A549 (cell line): ENCODE data around the gene DPEP1. TPM values are rescaled to one million over a fixed set of nuclear protein-coding genes. Genes with fewer than 3 reads are reported as not detected.
"Not testable (repeated sequence)": the region's sequence is repeated elsewhere in the genome, so short reads cannot be mapped to it uniquely, and the experiment has no call there.

Experiments
- ATAC-seq, 2 experiments: fragments of 200-7000 bp in 1 of 2; fragments of >200 bp in 1 of 2; cut with Nextera tagmentation in 1 of 2; cut with Tn5 transposase in 1 of 2; 3 replicates each; pipeline versions ENCODE4 v1.8.0 to v1.9.1; 2018 to 2020; ENCODE audit warnings: mild to moderate bottlenecking in 1 of 2, moderate library complexity in 1 of 2
- CTCF ChIA-PET: fragments of 300-600 bp; sonication (Branson Sonifier 250); formaldehyde crosslinking; extraction: SDS; loops from one replicate; lab custom pipeline; 2021; ENCODE audit warnings: antibody characterized with exemption, inconsistent platforms; lab: Yijun Ruan, JAX
- POLR2A ChIA-PET: fragments of 350-600 bp; formaldehyde crosslinking; extraction: SDS; loops from one replicate; lab custom pipeline; 2021; ENCODE audit warnings: antibody characterized with exemption, inconsistent platforms; lab: Yijun Ruan, JAX
- DNase-seq, 2 experiments: peaks; one replicate each; pipeline versions ENCODE4 v3.0.0 to v3.0.0-alpha.2; 2011 to 2016; ENCODE audit warnings: low read depth in 1 of 2, low spot score in 1 of 2
- FAIRE-seq: peaks from 2 replicates; lab custom pipeline; 2011; peaks lifted over from hg19 to GRCh38; lab: Jason Lieb, UNC
- H3K27ac ChIP-seq, 2 experiments: fragments of >200 bp; sonication (Bioruptor Twin); formaldehyde crosslinking; 3 replicates each; pipeline ENCODE4 v1.5.1; 2016 to 2017
- H3K4me1 ChIP-seq: fragments of >200 bp; sonication (Bioruptor Twin); formaldehyde crosslinking; 3 replicates; pipeline ENCODE4 v1.6.1; 2016
- H3K4me2 ChIP-seq: fragments of >200 bp; sonication (Bioruptor Twin); formaldehyde crosslinking; 3 replicates; pipeline ENCODE4 v1.6.1; 2016
- H3K4me3 ChIP-seq: fragments of >200 bp; sonication (Bioruptor Twin); formaldehyde crosslinking; 3 replicates; pipeline ENCODE4 v1.5.1; 2016
- H3K9me3 ChIP-seq: fragments of >200 bp; sonication (Bioruptor Twin); formaldehyde crosslinking; 3 replicates; pipeline ENCODE4 v1.6.1; 2016
- BHLHE40 ChIP-seq: IDR thresholded peaks from 2 replicates; pipeline ENCODE4 v1.6.1; 2012; ENCODE audit warnings: low read depth, low read length, inconsistent platforms
- CBX8 ChIP-seq: fragments of 200-600 bp; sonication (generic); IDR thresholded peaks from 2 replicates; pipeline ENCODE4 v1.6.1; 2016
- CHD2 ChIP-seq: fragments of 150-350 bp; IDR thresholded peaks from 2 replicates; pipeline ENCODE4 v1.6.1; 2014; ENCODE audit warnings: low read length; ENCODE audit not compliant: partially characterized antibody
- EHF ChIP-seq: fragments of 250-450 bp; sonication (Bioruptor Pico); IDR thresholded peaks from 2 replicates; pipeline ENCODE4 v1.5.0; 2020; ENCODE audit warnings: mild to moderate bottlenecking
- FOSB ChIP-seq: fragments of 250-450 bp; sonication (Bioruptor Pico); IDR thresholded peaks from 2 replicates; pipeline ENCODE4 v1.5.0; 2020; ENCODE audit warnings: mild to moderate bottlenecking, moderate library complexity
- HEYL ChIP-seq: fragments of 250-450 bp; sonication (Bioruptor Pico); IDR thresholded peaks from 2 replicates; pipeline ENCODE4 v1.8.0; 2021; ENCODE audit warnings: mild to moderate bottlenecking, moderate library complexity
- HOXB13 ChIP-seq: fragments of 250-450 bp; sonication (Bioruptor Pico); IDR thresholded peaks from 2 replicates; pipeline ENCODE4 v1.5.0; 2020; ENCODE audit warnings: low read depth, mild to moderate bottlenecking, moderate library complexity
- HOXB5 ChIP-seq: fragments of 250-450 bp; sonication (Bioruptor Pico); IDR thresholded peaks from 2 replicates; pipeline ENCODE4 v1.5.0; 2020; ENCODE audit warnings: mild to moderate bottlenecking, moderate library complexity
- MAZ ChIP-seq: fragments of 150-350 bp; IDR thresholded peaks from 2 replicates; pipeline ENCODE4 v1.6.1; 2014; ENCODE audit warnings: antibody characterized with exemption, low read depth, low read length, borderline replicate concordance
- NPAS2 ChIP-seq: fragments of 250-450 bp; sonication (Bioruptor Pico); IDR thresholded peaks from 2 replicates; pipeline ENCODE4 v1.8.0; 2022; ENCODE audit warnings: mild to moderate bottlenecking, moderate library complexity, borderline replicate concordance
- NR3C1 ChIP-seq: fragments of >200 bp; sonication (Bioruptor Twin); formaldehyde crosslinking; IDR thresholded peaks from 3 replicates; pipeline ENCODE4 v1.6.1; 2017
- PHF8 ChIP-seq: fragments of 200-600 bp; sonication (generic); IDR thresholded peaks from 2 replicates; pipeline ENCODE4 v1.6.1; 2016; ENCODE audit warnings: low read depth, mild to moderate bottlenecking, antibody characterized with exemption, moderate library complexity, borderline replicate concordance
- POLR2A ChIP-seq: IDR thresholded peaks from 2 replicates; pipeline ENCODE4 v1.6.1; 2012; ENCODE audit warnings: mild to moderate bottlenecking, low read length
- RAD21 ChIP-seq, 2 experiments: fragments of >200 bp in 1 of 2; sonication (Bioruptor Twin) in 1 of 2; formaldehyde crosslinking in 1 of 2; IDR thresholded peaks in 1 of 2; conservative IDR thresholded peaks in 1 of 2; 2 replicates in 1 of 2; 3 replicates in 1 of 2; pipeline ENCODE4 v1.6.1; 2012 to 2018; ENCODE audit warnings: inconsistent platforms in 1 of 2
- RARB ChIP-seq: fragments of 250-450 bp; sonication (Bioruptor Pico); IDR thresholded peaks from 2 replicates; pipeline ENCODE4 v1.8.0; 2021; ENCODE audit warnings: mild to moderate bottlenecking, moderate library complexity
- SMC3 ChIP-seq: fragments of >200 bp; sonication (Bioruptor Twin); formaldehyde crosslinking; IDR thresholded peaks from 3 replicates; pipeline ENCODE4 v1.6.1; 2018; ENCODE audit warnings: inconsistent platforms
- TP53 ChIP-seq: fragments of 250-450 bp; sonication (Bioruptor Pico); IDR thresholded peaks from 2 replicates; pipeline ENCODE4 v1.5.0; 2021; ENCODE audit warnings: mild to moderate bottlenecking, moderate library complexity
- ZNF302 ChIP-seq: fragments of 250-450 bp; sonication (Bioruptor Pico); IDR thresholded peaks from 2 replicates; pipeline ENCODE4 v1.9.0; 2021; ENCODE audit warnings: inconsistent platforms, mild to moderate bottlenecking, moderate library complexity
- WGBS: methylation state at CpG from one replicate; pipeline ENCODE4 v1.1.6; 2017; ENCODE audit errors: missing lambda C conversion rate; 5-methylcytosine and 5-hydroxymethylcytosine counted together
- polyA plus RNA-seq, 4 experiments: library from polyadenylated mRNA; depleted of rRNA in 3 of 4; stranded (reverse); fragments of >200 nt; fragmentation: RNase III in 1 of 4; extraction: RNeasy Plus Mini Kit Qiagen cat#74134 plus additional on column Dnase treatment in 1 of 4; gene quantifications; 2 replicates in 3 of 4; 3 replicates in 1 of 4; pipeline ENCODE4 v1.2.3, GENCODE V29; 2011 to 2017
- TF ChIP-seq, protein P1 (sequence below): IDR thresholded peaks from 2 replicates; pipeline ENCODE4 v1.6.1; 2012
- TF ChIP-seq, protein P2 (sequence below): fragments of >200 bp; sonication (Bioruptor Twin); formaldehyde crosslinking; IDR thresholded peaks from 3 replicates; pipeline ENCODE4 v1.5.1; 2016
- TF ChIP-seq, protein P3 (sequence below): fragments of >200 bp; sonication (Bioruptor Twin); formaldehyde crosslinking; IDR thresholded peaks from 2 replicates; pipeline ENCODE4 v1.6.1; 2016
- TF ChIP-seq, protein P4 (sequence below): fragments of 250-450 bp; sonication (Bioruptor Pico); IDR thresholded peaks from 2 replicates; pipeline ENCODE4 v1.5.0; 2020; ENCODE audit warnings: low read depth, mild to moderate bottlenecking, moderate library complexity
- TF ChIP-seq, protein P5 (sequence below): IDR thresholded peaks from 2 replicates; pipeline ENCODE4 v1.6.1; 2012; ENCODE audit warnings: low read depth, borderline replicate concordance
- TF ChIP-seq, protein P6 (sequence below): fragments of 200-600 bp; sonication (generic); IDR thresholded peaks from 2 replicates; pipeline ENCODE4 v1.6.1; 2016; ENCODE audit warnings: antibody characterized with exemption, mild to moderate bottlenecking, moderate library complexity

Gene DPEP1
- polyA plus RNA-seq, 2 of the 4 experiments (the other 2 are of a cell fraction): 1.3 to 1.5 TPM

DNA sequence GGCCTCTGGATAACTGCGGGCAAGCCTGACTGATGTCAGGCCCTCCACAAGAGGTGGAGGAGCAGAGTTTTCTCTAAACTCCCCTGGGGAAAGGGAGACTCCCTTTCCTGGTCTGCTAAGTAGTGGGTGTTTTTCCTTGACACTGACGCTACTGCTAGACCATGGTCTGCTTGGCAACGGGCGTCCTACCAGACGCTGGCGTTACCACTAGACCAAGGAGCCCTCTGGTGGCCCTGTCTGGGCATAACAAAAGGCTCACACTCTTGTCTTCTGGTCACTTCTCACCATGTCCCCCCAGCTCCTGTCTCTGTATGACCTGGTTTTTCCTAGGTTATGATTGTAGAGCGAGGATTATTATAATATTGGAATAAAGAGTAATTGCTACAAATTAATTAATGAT lies 53.6 kb downstream of the DPEP1 start:
- H3K4me3 ChIP-seq, H3K9me3 ChIP-seq, POLR2A ChIA-PET, H3K4me1 ChIP-seq, H3K4me2 ChIP-seq, H3K27ac ChIP-seq, FAIRE-seq: not testable (repeated sequence)
- DNase-seq: peak in 1 of 2 experiments; percentile 70
- ATAC-seq: peak in 1 of 2 experiments; percentile 57; a peak in 2 of 6 replicates
- WGBS: 13% methylated on average over 7 of the region's 7 CpGs
- TF ChIP-seq RAD21 (conservative IDR thresholded peaks at IDR 0.05 in 1 of 2, IDR thresholded peaks at IDR 0.05 in 1 of 2) (peak; percentile 53 to 64), SMC3 (peak; percentile 48; the same call in 2 of the 3 replicates)
- TF ChIP-seq, protein P1, sequence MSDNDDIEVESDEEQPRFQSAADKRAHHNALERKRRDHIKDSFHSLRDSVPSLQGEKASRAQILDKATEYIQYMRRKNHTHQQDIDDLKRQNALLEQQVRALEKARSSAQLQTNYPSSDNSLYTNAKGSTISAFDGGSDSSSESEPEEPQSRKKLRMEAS: 0 out of 2 replicates have a peak, but pooled peaks have one; percentile 23
- TF ChIP-seq, protein P2, sequence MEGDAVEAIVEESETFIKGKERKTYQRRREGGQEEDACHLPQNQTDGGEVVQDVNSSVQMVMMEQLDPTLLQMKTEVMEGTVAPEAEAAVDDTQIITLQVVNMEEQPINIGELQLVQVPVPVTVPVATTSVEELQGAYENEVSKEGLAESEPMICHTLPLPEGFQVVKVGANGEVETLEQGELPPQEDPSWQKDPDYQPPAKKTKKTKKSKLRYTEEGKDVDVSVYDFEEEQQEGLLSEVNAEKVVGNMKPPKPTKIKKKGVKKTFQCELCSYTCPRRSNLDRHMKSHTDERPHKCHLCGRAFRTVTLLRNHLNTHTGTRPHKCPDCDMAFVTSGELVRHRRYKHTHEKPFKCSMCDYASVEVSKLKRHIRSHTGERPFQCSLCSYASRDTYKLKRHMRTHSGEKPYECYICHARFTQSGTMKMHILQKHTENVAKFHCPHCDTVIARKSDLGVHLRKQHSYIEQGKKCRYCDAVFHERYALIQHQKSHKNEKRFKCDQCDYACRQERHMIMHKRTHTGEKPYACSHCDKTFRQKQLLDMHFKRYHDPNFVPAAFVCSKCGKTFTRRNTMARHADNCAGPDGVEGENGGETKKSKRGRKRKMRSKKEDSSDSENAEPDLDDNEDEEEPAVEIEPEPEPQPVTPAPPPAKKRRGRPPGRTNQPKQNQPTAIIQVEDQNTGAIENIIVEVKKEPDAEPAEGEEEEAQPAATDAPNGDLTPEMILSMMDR: peak; percentile 41; the same call in 2 of the 3 replicates
- CTCF ChIA-PET: interaction anchor here (0.6 to 3.2 kb wide), 20 partner anchors 8 to 123 kb away, joined by 3 to 14 read pairs (median 3); partner anchors contain the start of genes CDK10 and CPNE7

DNA sequence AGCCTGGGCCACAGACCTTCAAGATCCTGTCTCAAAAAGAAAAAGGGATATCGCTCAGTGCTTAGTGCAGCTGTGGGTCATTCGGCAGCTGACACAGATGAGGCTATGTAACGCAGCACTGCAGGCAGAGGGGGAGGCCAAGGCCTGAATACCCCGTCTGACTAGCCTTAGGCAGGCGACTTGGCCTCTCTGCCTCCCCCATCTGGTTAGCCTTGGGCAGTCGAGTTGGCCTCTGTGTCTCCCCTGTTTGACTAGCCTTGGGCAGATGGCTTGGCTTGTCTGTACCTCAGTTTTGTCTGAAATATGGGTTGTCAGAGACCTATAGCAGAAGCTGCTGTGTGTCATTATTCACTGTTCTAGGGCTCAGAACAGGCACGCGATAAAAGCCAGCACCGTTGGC lies 54.2 kb downstream of the DPEP1 start:
- H3K4me2 ChIP-seq: no peak overlapping the region
- no peak for FAIRE-seq
- ChIA-PET CTCF (interaction anchor here (0.6 to 3.2 kb wide), 17 partner anchors 9 to 102 kb away, joined by 3 to 14 read pairs (median 4); partner anchors contain the start of genes CDK10 and CPNE7), POLR2A (no interaction called here)
- no peak for DNase-seq
- no peaks in the 10 kb centered on the region for H3K4me1 ChIP-seq
- WGBS: 69% methylated on average over 9 of the region's 9 CpGs
- H3K4me3 ChIP-seq: no peak overlapping the region
- H3K27ac ChIP-seq: no peak overlapping the region
- TF ChIP-seq, protein P3, sequence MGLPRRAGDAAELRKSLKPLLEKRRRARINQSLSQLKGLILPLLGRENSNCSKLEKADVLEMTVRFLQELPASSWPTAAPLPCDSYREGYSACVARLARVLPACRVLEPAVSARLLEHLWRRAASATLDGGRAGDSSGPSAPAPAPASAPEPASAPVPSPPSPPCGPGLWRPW: no peak
- no peak for TF ChIP-seq CHD2
- 0 out of 3 replicates have a peak, but pooled peaks cover 6% of the 10 kb centered on the region for H3K9me3 ChIP-seq
- peak; percentile 38 to 57; a peak in 3 of 6 replicates for ATAC-seq

DNA sequence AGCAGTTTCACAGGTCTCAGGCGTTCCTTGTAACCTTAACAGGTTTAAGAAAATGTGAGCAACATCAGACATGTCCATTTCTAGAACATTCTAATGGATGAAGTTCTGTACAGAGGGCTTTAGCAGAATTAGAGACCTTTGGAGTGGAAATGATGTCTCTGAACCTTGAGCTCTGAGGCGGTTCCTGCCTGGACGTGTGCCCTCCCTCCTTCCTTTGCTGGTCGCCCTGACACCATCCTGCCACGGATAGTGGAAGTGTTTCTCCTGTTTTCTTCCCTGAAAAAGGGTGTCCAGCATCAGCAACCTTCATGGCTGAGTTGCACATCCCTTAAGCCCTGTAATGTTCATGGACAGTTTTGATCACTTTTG lies 55.3 kb downstream of the DPEP1 start:
- FAIRE-seq (no peak), DNase-seq (no peak), ATAC-seq (no peak)
- no peaks in the 10 kb centered on the region for H3K4me1 ChIP-seq
- no peak overlapping the region for H3K4me2 ChIP-seq
- no peak overlapping the region for H3K27ac ChIP-seq
- ChIA-PET POLR2A (no interaction called here), CTCF (interaction anchor here (1.0 to 3.2 kb wide), 7 partner anchors 8 to 85 kb away, joined by 3 to 14 read pairs (median 4); partner anchors contain the start of genes CDK10, CHMP1A and SPATA33)
- TF ChIP-seq, protein P4, sequence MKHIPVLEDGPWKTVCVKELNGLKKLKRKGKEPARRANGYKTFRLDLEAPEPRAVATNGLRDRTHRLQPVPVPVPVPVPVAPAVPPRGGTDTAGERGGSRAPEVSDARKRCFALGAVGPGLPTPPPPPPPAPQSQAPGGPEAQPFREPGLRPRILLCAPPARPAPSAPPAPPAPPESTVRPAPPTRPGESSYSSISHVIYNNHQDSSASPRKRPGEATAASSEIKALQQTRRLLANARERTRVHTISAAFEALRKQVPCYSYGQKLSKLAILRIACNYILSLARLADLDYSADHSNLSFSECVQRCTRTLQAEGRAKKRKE: no peak
- no peak for TF ChIP-seq HOXB13 (CRISPR knock-in tag)
- no peak for TF ChIP-seq NPAS2 (CRISPR knock-in tag)
- no peak for TF ChIP-seq POLR2A
- TF ChIP-seq HOXB5 (CRISPR knock-in tag): no peak
- TF ChIP-seq, protein P5, sequence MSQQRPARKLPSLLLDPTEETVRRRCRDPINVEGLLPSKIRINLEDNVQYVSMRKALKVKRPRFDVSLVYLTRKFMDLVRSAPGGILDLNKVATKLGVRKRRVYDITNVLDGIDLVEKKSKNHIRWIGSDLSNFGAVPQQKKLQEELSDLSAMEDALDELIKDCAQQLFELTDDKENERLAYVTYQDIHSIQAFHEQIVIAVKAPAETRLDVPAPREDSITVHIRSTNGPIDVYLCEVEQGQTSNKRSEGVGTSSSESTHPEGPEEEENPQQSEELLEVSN: no peak
- TF ChIP-seq TP53: no peak
- TF ChIP-seq ZNF302 (CRISPR knock-in tag): no peak
- TF ChIP-seq, protein P6, sequence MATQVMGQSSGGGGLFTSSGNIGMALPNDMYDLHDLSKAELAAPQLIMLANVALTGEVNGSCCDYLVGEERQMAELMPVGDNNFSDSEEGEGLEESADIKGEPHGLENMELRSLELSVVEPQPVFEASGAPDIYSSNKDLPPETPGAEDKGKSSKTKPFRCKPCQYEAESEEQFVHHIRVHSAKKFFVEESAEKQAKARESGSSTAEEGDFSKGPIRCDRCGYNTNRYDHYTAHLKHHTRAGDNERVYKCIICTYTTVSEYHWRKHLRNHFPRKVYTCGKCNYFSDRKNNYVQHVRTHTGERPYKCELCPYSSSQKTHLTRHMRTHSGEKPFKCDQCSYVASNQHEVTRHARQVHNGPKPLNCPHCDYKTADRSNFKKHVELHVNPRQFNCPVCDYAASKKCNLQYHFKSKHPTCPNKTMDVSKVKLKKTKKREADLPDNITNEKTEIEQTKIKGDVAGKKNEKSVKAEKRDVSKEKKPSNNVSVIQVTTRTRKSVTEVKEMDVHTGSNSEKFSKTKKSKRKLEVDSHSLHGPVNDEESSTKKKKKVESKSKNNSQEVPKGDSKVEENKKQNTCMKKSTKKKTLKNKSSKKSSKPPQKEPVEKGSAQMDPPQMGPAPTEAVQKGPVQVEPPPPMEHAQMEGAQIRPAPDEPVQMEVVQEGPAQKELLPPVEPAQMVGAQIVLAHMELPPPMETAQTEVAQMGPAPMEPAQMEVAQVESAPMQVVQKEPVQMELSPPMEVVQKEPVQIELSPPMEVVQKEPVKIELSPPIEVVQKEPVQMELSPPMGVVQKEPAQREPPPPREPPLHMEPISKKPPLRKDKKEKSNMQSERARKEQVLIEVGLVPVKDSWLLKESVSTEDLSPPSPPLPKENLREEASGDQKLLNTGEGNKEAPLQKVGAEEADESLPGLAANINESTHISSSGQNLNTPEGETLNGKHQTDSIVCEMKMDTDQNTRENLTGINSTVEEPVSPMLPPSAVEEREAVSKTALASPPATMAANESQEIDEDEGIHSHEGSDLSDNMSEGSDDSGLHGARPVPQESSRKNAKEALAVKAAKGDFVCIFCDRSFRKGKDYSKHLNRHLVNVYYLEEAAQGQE: no peak
- TF ChIP-seq RARB (CRISPR knock-in tag): no peak
- no peak for TF ChIP-seq PHF8
- no peak for TF ChIP-seq HEYL (CRISPR knock-in tag)
- no peak for TF ChIP-seq CBX8
- no peak for TF ChIP-seq FOSB (CRISPR knock-in tag)
- TF ChIP-seq BHLHE40: no peak
- TF ChIP-seq SMC3: no peak
- TF ChIP-seq EHF (CRISPR knock-in tag): no peak
- no peak for TF ChIP-seq CHD2
- no peak for TF ChIP-seq NR3C1
- TF ChIP-seq MAZ: no peak
- WGBS: 74% methylated on average over 5 of the region's 5 CpGs
- H3K4me3 ChIP-seq: no peak overlapping the region
- H3K9me3 ChIP-seq: 0 out of 3 replicates have a peak, but pooled peaks cover 6% of the 10 kb centered on the region
